ENCODE results near the gene CHCHD6.

- TF ChIP-seq, protein P1, sequence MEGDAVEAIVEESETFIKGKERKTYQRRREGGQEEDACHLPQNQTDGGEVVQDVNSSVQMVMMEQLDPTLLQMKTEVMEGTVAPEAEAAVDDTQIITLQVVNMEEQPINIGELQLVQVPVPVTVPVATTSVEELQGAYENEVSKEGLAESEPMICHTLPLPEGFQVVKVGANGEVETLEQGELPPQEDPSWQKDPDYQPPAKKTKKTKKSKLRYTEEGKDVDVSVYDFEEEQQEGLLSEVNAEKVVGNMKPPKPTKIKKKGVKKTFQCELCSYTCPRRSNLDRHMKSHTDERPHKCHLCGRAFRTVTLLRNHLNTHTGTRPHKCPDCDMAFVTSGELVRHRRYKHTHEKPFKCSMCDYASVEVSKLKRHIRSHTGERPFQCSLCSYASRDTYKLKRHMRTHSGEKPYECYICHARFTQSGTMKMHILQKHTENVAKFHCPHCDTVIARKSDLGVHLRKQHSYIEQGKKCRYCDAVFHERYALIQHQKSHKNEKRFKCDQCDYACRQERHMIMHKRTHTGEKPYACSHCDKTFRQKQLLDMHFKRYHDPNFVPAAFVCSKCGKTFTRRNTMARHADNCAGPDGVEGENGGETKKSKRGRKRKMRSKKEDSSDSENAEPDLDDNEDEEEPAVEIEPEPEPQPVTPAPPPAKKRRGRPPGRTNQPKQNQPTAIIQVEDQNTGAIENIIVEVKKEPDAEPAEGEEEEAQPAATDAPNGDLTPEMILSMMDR (IDR thresholded peaks at IDR 0.05), result no peak
- TF ChIP-seq ZFX (IDR thresholded peaks at IDR 0.05; ENCODE audit: borderline replicate concordance), result no peak
These were observed 302.9 kb downstream of the CHCHD6 start for GRCh38 chr3:127006781-127007436.
